MM.1S (cell line): Measurements from ENCODE around the gene TMEM131.

Experiments
- DNase-seq: peaks from one replicate; pipeline ENCODE4 v3.0.0-alpha.2; 2015
- H2AFZ ChIP-seq: fragments of 300-600 bp; sonication (generic); 2 replicates; pipeline ENCODE4 v1.6.0; 2016; ENCODE audit warnings: antibody characterized with exemption, low read length
- H3F3A ChIP-seq: fragments of 300-600 bp; sonication (generic); 2 replicates; pipeline ENCODE4 v1.6.1; 2016; ENCODE audit warnings: mild to moderate bottlenecking, antibody characterized with exemption, low read length, moderate library complexity, mixed read lengths; ENCODE audit not compliant: insufficient read depth
- H3K27ac ChIP-seq: fragments of 300-600 bp; sonication (generic); 2 replicates; pipeline ENCODE4 v1.5.1; 2016; ENCODE audit warnings: mild to moderate bottlenecking, low read length
- H3K27me3 ChIP-seq: fragments of 300-600 bp; sonication (generic); replicated peaks from 2 replicates; pipeline ENCODE4 v1.6.0; 2016; ENCODE audit warnings: low read length; ENCODE audit not compliant: insufficient read depth
- H3K36me3 ChIP-seq: fragments of 300-600 bp; sonication (generic); replicated peaks from 2 replicates; pipeline ENCODE4 v1.6.1; 2016; ENCODE audit warnings: mild to moderate bottlenecking, low read length, mixed read lengths; ENCODE audit not compliant: insufficient read depth
- H3K4me1 ChIP-seq: fragments of 300-600 bp; sonication (generic); 2 replicates; pipeline ENCODE4 v1.6.1; 2016; ENCODE audit warnings: low read length, mixed read lengths
- H3K4me2 ChIP-seq: fragments of 300-600 bp; sonication (generic); 2 replicates; pipeline ENCODE4 v1.6.0; 2016; ENCODE audit warnings: low read depth, low read length
- H3K4me3 ChIP-seq: fragments of 300-600 bp; sonication (generic); 2 replicates; pipeline ENCODE4 v1.5.1; 2016; ENCODE audit warnings: low read length, mixed read lengths
- H3K79me2 ChIP-seq: fragments of 300-600 bp; sonication (generic); 2 replicates; pipeline ENCODE4 v1.6.1; 2016; ENCODE audit warnings: mixed run types, low read length, mixed read lengths
- H3K9ac ChIP-seq: fragments of 300-600 bp; sonication (generic); 2 replicates; pipeline ENCODE4 v1.6.1; 2016; ENCODE audit warnings: low read length, mixed read lengths
- H3K9me2 ChIP-seq: fragments of 300-600 bp; sonication (generic); replicated peaks from 2 replicates; pipeline ENCODE4 v1.6.1; 2016; ENCODE audit warnings: mild to moderate bottlenecking, low read length, mixed read lengths; ENCODE audit not compliant: insufficient read depth
- H3K9me3 ChIP-seq: fragments of 300-600 bp; sonication (generic); replicated peaks from 2 replicates; pipeline ENCODE4 v1.6.1; 2016; ENCODE audit warnings: mild to moderate bottlenecking, low read length, mixed read lengths; ENCODE audit not compliant: insufficient read depth
- H4K20me1 ChIP-seq: fragments of 300-600 bp; sonication (generic); 2 replicates; pipeline ENCODE4 v1.6.1; 2016; ENCODE audit warnings: mild to moderate bottlenecking, low read length, moderate library complexity, mixed read lengths; ENCODE audit not compliant: insufficient read depth
- EZH2 ChIP-seq: fragments of 300-600 bp; sonication (generic); optimal IDR thresholded peaks from 2 replicates; pipeline ENCODE3; 2017; ENCODE audit warnings: low read depth, mild to moderate bottlenecking, antibody characterized with exemption, low read length, mixed read lengths
- EZH2phosphoT487 ChIP-seq: fragments of 300-600 bp; sonication (generic); IDR thresholded peaks from 2 replicates; pipeline ENCODE4 v1.6.1; 2018; ENCODE audit warnings: antibody characterized with exemption, low read length
- TF ChIP-seq, protein P1 (sequence below): fragments of 300-600 bp; sonication (generic); IDR thresholded peaks from 2 replicates; pipeline ENCODE4 v1.5.1; 2016; ENCODE audit warnings: antibody characterized with exemption, low read length, mixed read lengths

TMEM131 gene

GRCh38 chr2:97999536-97999935 lies 3.8 kb upstream of the TMEM131 start:
- Histone ChIP-seq H3F3A (peaks cover 7% of the 10 kb centered on the region; the same call in 1 of the 2 replicates), H3K9ac (no peak overlapping the region), H3K79me2 (peaks cover 3% of the 10 kb centered on the region), H3K9me2 (no peaks in the 10 kb centered on the region), H3K27ac (no peak overlapping the region), H3K4me1 (no peaks in the 10 kb centered on the region), H3K4me3 (no peak overlapping the region), H3K36me3 (no peaks in the 10 kb centered on the region), H3K4me2 (no peak overlapping the region), H4K20me1 (no peaks in the 10 kb centered on the region), H3K27me3 (no peaks in the 10 kb centered on the region), H2AFZ (no peak overlapping the region), H3K9me3 (no peaks in the 10 kb centered on the region)
- no peak for TF ChIP-seq EZH2
- TF ChIP-seq, protein P1, sequence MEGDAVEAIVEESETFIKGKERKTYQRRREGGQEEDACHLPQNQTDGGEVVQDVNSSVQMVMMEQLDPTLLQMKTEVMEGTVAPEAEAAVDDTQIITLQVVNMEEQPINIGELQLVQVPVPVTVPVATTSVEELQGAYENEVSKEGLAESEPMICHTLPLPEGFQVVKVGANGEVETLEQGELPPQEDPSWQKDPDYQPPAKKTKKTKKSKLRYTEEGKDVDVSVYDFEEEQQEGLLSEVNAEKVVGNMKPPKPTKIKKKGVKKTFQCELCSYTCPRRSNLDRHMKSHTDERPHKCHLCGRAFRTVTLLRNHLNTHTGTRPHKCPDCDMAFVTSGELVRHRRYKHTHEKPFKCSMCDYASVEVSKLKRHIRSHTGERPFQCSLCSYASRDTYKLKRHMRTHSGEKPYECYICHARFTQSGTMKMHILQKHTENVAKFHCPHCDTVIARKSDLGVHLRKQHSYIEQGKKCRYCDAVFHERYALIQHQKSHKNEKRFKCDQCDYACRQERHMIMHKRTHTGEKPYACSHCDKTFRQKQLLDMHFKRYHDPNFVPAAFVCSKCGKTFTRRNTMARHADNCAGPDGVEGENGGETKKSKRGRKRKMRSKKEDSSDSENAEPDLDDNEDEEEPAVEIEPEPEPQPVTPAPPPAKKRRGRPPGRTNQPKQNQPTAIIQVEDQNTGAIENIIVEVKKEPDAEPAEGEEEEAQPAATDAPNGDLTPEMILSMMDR, result no peak
- no peak for TF ChIP-seq EZH2phosphoT487
- DNase-seq, result no peak

GRCh38 chr2:97998431-97999005 lies 2.8 kb upstream of the TMEM131 start:
- no peak overlapping the region for H3K27ac ChIP-seq
- peaks cover 7% of the 10 kb centered on the region; the same call in 1 of the 2 replicates for H3F3A ChIP-seq
- no peaks in the 10 kb centered on the region for H3K36me3 ChIP-seq
- no peaks in the 10 kb centered on the region for H4K20me1 ChIP-seq
- no peaks in the 10 kb centered on the region for H3K9me2 ChIP-seq
- peaks cover 13% of the 10 kb centered on the region for H3K79me2 ChIP-seq
- H3K4me2 ChIP-seq, result no peak overlapping the region
- H2AFZ ChIP-seq, result no peak overlapping the region
- H3K27me3 ChIP-seq, result no peaks in the 10 kb centered on the region
- DNase-seq, result no peak
- H3K4me1 ChIP-seq, result peaks cover 9% of the 10 kb centered on the region
- no peaks in the 10 kb centered on the region for H3K9me3 ChIP-seq
- TF ChIP-seq EZH2phosphoT487 (no peak), EZH2 (no peak)
- TF ChIP-seq, protein P1, result no peak
- no peak overlapping the region for H3K9ac ChIP-seq
- H3K4me3 ChIP-seq, result no peak overlapping the region

DNA sequence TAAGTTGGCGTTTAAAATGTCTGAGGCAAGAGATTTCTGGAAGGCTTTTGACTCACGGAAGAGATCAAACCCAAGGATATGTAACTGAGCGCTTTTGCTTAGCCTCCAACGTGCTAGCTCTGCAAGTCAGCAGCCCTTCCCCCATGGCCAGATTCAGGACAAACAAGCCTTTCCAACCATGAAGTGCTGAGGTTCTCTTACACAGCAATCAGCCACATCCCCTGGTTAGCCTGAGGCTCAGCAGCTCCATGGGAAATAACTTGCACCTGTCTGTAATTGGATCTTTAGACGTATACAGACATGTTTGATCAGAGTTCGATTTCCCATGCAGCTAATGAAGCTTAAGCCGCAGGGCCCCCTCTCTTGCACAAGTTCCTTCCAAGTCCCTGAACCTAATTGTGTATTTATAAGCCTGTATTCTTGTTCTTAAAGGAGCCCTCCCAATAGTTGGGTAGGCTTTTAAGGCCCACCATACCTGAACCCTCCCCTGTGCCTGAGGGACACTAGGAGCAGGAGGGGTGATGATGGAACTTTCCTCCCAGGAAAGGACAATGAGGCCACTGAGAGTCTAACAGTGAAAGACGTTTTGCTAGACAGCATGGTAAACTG lies 2.1 kb upstream of the TMEM131 start:
- Histone ChIP-seq H3K79me2 (peaks cover 19% of the 10 kb centered on the region), H3K4me2 (no peak overlapping the region), H3F3A (peaks cover 7% of the 10 kb centered on the region; the same call in 1 of the 2 replicates), H3K27ac (no peak overlapping the region), H3K9me3 (no peaks in the 10 kb centered on the region), H3K9me2 (no peaks in the 10 kb centered on the region), H4K20me1 (no peaks in the 10 kb centered on the region), H3K27me3 (no peaks in the 10 kb centered on the region), H2AFZ (no peak overlapping the region), H3K9ac (no peak overlapping the region), H3K36me3 (no peaks in the 10 kb centered on the region), H3K4me3 (no peak overlapping the region), H3K4me1 (peaks cover 15% of the 10 kb centered on the region)
- no peak for TF ChIP-seq EZH2
- TF ChIP-seq, protein P1, result no peak
- no peak for TF ChIP-seq EZH2phosphoT487
- no peak for DNase-seq
